Stomach (tissue), 9 donors: Measurements from ENCODE around the gene CES5A. TPM values are rescaled to one million over a fixed set of nuclear protein-coding genes. Genes with fewer than 3 reads are reported as not detected.

Experiments
- DNase-seq, 2 donors: peaks; one replicate each; pipeline versions ENCODE4 v3.0.0 to v3.0.0-alpha.2; 2013 to 2019
- H3K27ac ChIP-seq, 5 donors: fragments of 200-600 bp in 4 of 5; sonication (generic) in 4 of 5; one replicate each; pipeline ENCODE4 v1.5.1; 2013 to 2019; ENCODE audit warnings: mild to moderate bottlenecking in 1 of 5, moderate library complexity in 1 of 5
- H3K27me3 ChIP-seq, 3 donors: fragments of 200-600 bp; sonication (generic); one replicate each; pipeline ENCODE4 v1.5.1; 2017 to 2019; ENCODE audit warnings: mixed run types in 1 of 3
- H3K36me3 ChIP-seq, 4 donors: fragments of 200-600 bp; sonication (generic); 1 replicate in 3 of 4; 2 replicates in 1 of 4; pipeline ENCODE4 v1.5.1; 2016 to 2019
- H3K4me1 ChIP-seq, 4 donors: fragments of 200-600 bp; sonication (generic); one replicate each; pipeline ENCODE4 v1.5.1; 2016 to 2019
- H3K4me3 ChIP-seq, 4 donors: fragments of 200-600 bp; sonication (generic) in 3 of 4; one replicate each; pipeline ENCODE4 v1.5.1; 2016 to 2019; ENCODE audit warnings: mild to moderate bottlenecking in 1 of 4
- H3K9me3 ChIP-seq, 4 donors: fragments of 200-600 bp; sonication (generic); one replicate each; pipeline ENCODE4 v1.5.1; 2016 to 2019
- CTCF ChIP-seq, 7 experiments: fragments of 450-650 bp in 4 of 7; fragments of 200-600 bp in 3 of 7; sonication (generic) in 3 of 7; IDR thresholded peaks; one replicate each; pipeline ENCODE4 v1.5.1; 2016 to 2019; ENCODE audit warnings: antibody characterized with exemption in 7 of 7, control low read depth in 2 of 7, mild to moderate bottlenecking in 1 of 7
- EP300 ChIP-seq: sonication (generic); formaldehyde crosslinking; IDR thresholded peaks from one replicate; pipeline ENCODE4 v1.6.1; 2017; ENCODE audit warnings: antibody characterized with exemption
- POLR2A ChIP-seq, 4 donors: fragments of 450-650 bp; IDR thresholded peaks; one replicate each; pipeline ENCODE4 v1.6.1; 2016; ENCODE audit warnings: antibody characterized with exemption in 4 of 4, control low read depth in 2 of 4, mild to moderate bottlenecking in 1 of 4, moderate library complexity in 1 of 4
- POLR2AphosphoS5 ChIP-seq, 3 donors: sonication (generic); formaldehyde crosslinking; IDR thresholded peaks; one replicate each; pipeline ENCODE4 v1.6.1; 2016; ENCODE audit warnings: antibody characterized with exemption in 3 of 3
- WGBS, 5 donors: extraction: QIAGEN DNeasy Blood & Tissue Kit in 3 of 5; methylation state at CpG; one replicate each; pipeline versions ENCODE4 v1.1.5 to v1.1.7; 2013 to 2018; 5-methylcytosine and 5-hydroxymethylcytosine counted together
- intact Hi-C: fragments of 100-400 bp; cut with DNase I; formaldehyde crosslinking; loops from one replicate; pipeline ENCODE4 v1.15.1; 2023; ENCODE audit warnings: low total_unique reads
- polyA plus RNA-seq, 3 donors: library from polyadenylated mRNA; stranded (reverse); fragments of 200-250 nt; gene quantifications; one replicate each; pipeline ENCODE4 v1.2.3, GENCODE V29; 2013
- total RNA-seq, 5 donors: library from RNA; depleted of rRNA; stranded (reverse); fragments of >200 nt; gene quantifications; one replicate each; pipeline versions ENCODE4 v1.1.0 to v1.2.3, GENCODE V29; 2014 to 2016
- donor health status: healthy with polysubstance abuse.
- donor health status: Bipolar disorder and iron deficiency.
- donor health status: healthy.

CES5A gene
- total and polyA plus RNA-seq, 8 donors: not detected

- Histone ChIP-seq H3K36me3 (no peaks in the 10 kb centered on the region), H3K27me3 (peaks cover 0 to 31% (median 0%) of the 10 kb centered on the region in 3 donors), H3K27ac (no peak overlapping the region), H3K4me3 (no peak overlapping the region), H3K4me1 (no peaks in the 10 kb centered on the region), H3K9me3 (no peaks in the 10 kb centered on the region)
- 46 to 79% (median 72%) methylated on average over 2 of the region's 2 CpGs for WGBS, 5 donors
- no peak for DNase-seq
- TF ChIP-seq EP300 (no peak), POLR2A (IDR thresholded peaks at IDR 0.05) (no peak), CTCF (IDR thresholded peaks at IDR 0.05) (no peak), POLR2AphosphoS5 (IDR thresholded peaks at IDR 0.05) (no peak)
- intact Hi-C loops: no loop called here
These were observed 62.2 kb downstream of the CES5A start for GRCh38 chr16:55812951-55813350.

- no peaks in the 10 kb centered on the region for H3K9me3 ChIP-seq
- intact Hi-C loops: no loop called here
- peaks cover 0 to 31% (median 0%) of the 10 kb centered on the region in 3 donors for H3K27me3 ChIP-seq
- no peaks in the 10 kb centered on the region for H3K4me1 ChIP-seq
- DNase-seq: no peak
- WGBS, 5 donors: 50 to 69% (median 54%) methylated on average over 4 of the region's 4 CpGs
- H3K4me3 ChIP-seq: no peak overlapping the region
- no peaks in the 10 kb centered on the region for H3K36me3 ChIP-seq
- TF ChIP-seq POLR2A (IDR thresholded peaks at IDR 0.05): no peak
- no peak for TF ChIP-seq EP300
- TF ChIP-seq POLR2AphosphoS5 (IDR thresholded peaks at IDR 0.05): no peak
- TF ChIP-seq CTCF (IDR thresholded peaks at IDR 0.05): no peak
- H3K27ac ChIP-seq: no peak overlapping the region
These were observed 63.4 kb downstream of the CES5A start for GRCh38 chr16:55811811-55812210.

- no peaks in the 10 kb centered on the region for H3K9me3 ChIP-seq
- H3K4me3 ChIP-seq: no peak overlapping the region
- H3K4me1 ChIP-seq: no peaks in the 10 kb centered on the region
- 65 to 84% (median 76%) methylated on average over 8 of the region's 8 CpGs for WGBS, 5 donors
- peaks cover 0 to 26% (median 0%) of the 10 kb centered on the region in 3 donors for H3K27me3 ChIP-seq
- intact Hi-C loops: no loop called here
- no peak for TF ChIP-seq POLR2AphosphoS5 (IDR thresholded peaks at IDR 0.05)
- TF ChIP-seq CTCF (IDR thresholded peaks at IDR 0.05): no peak
- TF ChIP-seq EP300: no peak
- no peak overlapping the region for H3K27ac ChIP-seq
- no peaks in the 10 kb centered on the region for H3K36me3 ChIP-seq
- DNase-seq: no peak
These were observed 64.7 kb downstream of the CES5A start for GRCh38 chr16:55810451-55810961.

GRCh38 chr16:55809851-55810250, 65.3 kb downstream of the CES5A start:
- Histone ChIP-seq H3K36me3 (no peaks in the 10 kb centered on the region), H3K27ac (no peak overlapping the region), H3K9me3 (no peaks in the 10 kb centered on the region), H3K27me3 (peaks cover 0 to 24% (median 0%) of the 10 kb centered on the region in 3 donors), H3K4me1 (no peaks in the 10 kb centered on the region), H3K4me3 (no peak overlapping the region)
- intact Hi-C loops: no loop called here
- DNase-seq: no peak
- WGBS, 5 donors: 70 to 93% (median 77%) methylated on average over 4 of the region's 4 CpGs
- TF ChIP-seq EP300: no peak
- TF ChIP-seq CTCF (IDR thresholded peaks at IDR 0.05): no peak
- TF ChIP-seq POLR2AphosphoS5 (IDR thresholded peaks at IDR 0.05): no peak
- TF ChIP-seq POLR2A (IDR thresholded peaks at IDR 0.05): no peak
